OCI-LY3 (cell line): ENCODE data around the gene LRRC56.
"Not testable (repeated sequence)": the region's sequence is repeated elsewhere in the genome, so short reads cannot be mapped to it uniquely, and the experiment has no call there.

Source experiments
- H2AFZ ChIP-seq: fragments of 200-600, 300-600 bp; shearing (Covaris generic); 2 replicates; pipeline ENCODE4 v1.6.0; 2014; ENCODE audit warnings: antibody characterized with exemption, low read depth, low read length
- H3K27ac ChIP-seq: fragments of 200-600, 300-600 bp; sonication (generic); 2 replicates; pipeline ENCODE4 v1.5.1; 2014; ENCODE audit warnings: mild to moderate bottlenecking, low read length, moderate library complexity, mixed read lengths
- H3K27me3 ChIP-seq: fragments of 200-600, 300-600 bp; sonication (generic); 2 replicates; pipeline ENCODE4 v1.6.1; 2014; ENCODE audit warnings: low read depth, low read length, mixed read lengths
- H3K36me3 ChIP-seq: fragments of 200-600, 300-600 bp; sonication (generic); replicated peaks from 2 replicates; pipeline ENCODE3; 2014; ENCODE audit warnings: low read depth, low read length, mixed read lengths
- H3K4me1 ChIP-seq: fragments of 300-600, 200-600 bp; sonication (generic); 2 replicates; pipeline ENCODE4 v1.6.1; 2014; ENCODE audit warnings: low read length, mixed read lengths
- H3K4me2 ChIP-seq: fragments of 200-600, 300-600 bp; sonication (generic); 2 replicates; pipeline ENCODE4 v1.6.1; 2014; ENCODE audit warnings: low read length, mixed read lengths
- H3K4me3 ChIP-seq: fragments of 300-600, 200-600 bp; sonication (generic); 2 replicates; pipeline ENCODE4 v1.5.1; 2014; ENCODE audit warnings: antibody characterized with exemption, mild to moderate bottlenecking, low read length, moderate library complexity
- H3K79me2 ChIP-seq: fragments of 300-600, 200-600 bp; shearing (Covaris generic); 2 replicates; pipeline ENCODE4 v1.6.1; 2014; ENCODE audit warnings: mild to moderate bottlenecking, low read length, mixed read lengths
- H3K9ac ChIP-seq: fragments of 300-600, 200-600 bp; shearing (Covaris generic); 2 replicates; pipeline ENCODE4 v1.6.0; 2014; ENCODE audit warnings: mild to moderate bottlenecking, low read length, moderate library complexity
- H3K9me3 ChIP-seq: fragments of 200-600, 300-600 bp; shearing (Covaris generic); 2 replicates; pipeline ENCODE4 v1.6.1; 2014; ENCODE audit warnings: low read length, mixed read lengths; ENCODE audit not compliant: insufficient read depth
- H4K20me1 ChIP-seq: fragments of 200-600, 300-600 bp; sonication (generic); 2 replicates; pipeline ENCODE4 v1.6.1; 2016; ENCODE audit warnings: low read length, mixed read lengths; ENCODE audit not compliant: insufficient read depth
- EZH2phosphoT487 ChIP-seq: fragments of 200-600 bp; shearing (Covaris generic); IDR thresholded peaks from 2 replicates; pipeline ENCODE4 v1.6.1; 2018; ENCODE audit warnings: antibody characterized with exemption, mixed run types, low read depth
- TF ChIP-seq, protein P1 (sequence below): fragments of 200-600, 300-600 bp; sonication (generic); IDR thresholded peaks from 2 replicates; pipeline ENCODE4 v1.5.1; 2014; ENCODE audit warnings: antibody characterized with exemption, low read length, low read depth

LRRC56 gene

DNA sequence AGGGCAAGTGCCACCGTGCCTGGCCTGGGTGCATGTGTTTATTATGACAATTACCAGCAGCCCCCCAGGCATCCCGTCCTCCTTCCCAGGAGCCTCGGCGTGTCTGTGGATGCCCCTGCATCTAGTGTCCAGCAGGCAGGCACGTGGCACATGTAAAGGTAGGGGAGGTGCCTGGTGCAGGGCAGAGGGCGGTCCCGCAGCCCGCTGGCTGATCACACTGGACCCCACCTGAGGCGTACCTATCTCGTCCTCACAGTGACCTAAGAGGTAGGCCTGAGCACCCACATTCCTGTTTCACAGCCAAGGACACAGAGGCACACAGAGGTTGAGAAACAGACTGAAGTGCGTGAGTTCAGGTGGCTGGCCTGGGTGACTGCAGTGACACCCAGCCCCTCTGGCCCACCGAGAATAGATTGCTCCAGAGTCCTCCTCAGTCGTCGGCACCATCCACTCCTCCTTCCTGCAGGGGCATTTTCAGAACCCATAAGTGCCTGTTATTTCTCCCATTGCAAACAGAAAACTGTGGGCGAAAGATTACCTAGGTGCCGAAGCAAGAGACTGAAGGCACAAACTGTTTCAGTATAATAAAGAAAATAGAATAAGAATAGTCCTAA is 35.9 kb downstream of the LRRC56 start:
- Histone ChIP-seq H2AFZ (no peak overlapping the region), H3K9me3 (no peaks in the 10 kb centered on the region), H3K36me3 (peaks cover 10% of the 10 kb centered on the region), H3K4me2 (no peak overlapping the region), H4K20me1 (peaks cover 15% of the 10 kb centered on the region), H3K4me1 (peaks cover 20% of the 10 kb centered on the region), H3K27ac (no peak overlapping the region), H3K4me3 (no peak overlapping the region), H3K9ac (no peak overlapping the region), H3K27me3 (no peaks in the 10 kb centered on the region), H3K79me2 (peaks cover 20% of the 10 kb centered on the region)
- no peak for TF ChIP-seq EZH2phosphoT487
- TF ChIP-seq, protein P1, sequence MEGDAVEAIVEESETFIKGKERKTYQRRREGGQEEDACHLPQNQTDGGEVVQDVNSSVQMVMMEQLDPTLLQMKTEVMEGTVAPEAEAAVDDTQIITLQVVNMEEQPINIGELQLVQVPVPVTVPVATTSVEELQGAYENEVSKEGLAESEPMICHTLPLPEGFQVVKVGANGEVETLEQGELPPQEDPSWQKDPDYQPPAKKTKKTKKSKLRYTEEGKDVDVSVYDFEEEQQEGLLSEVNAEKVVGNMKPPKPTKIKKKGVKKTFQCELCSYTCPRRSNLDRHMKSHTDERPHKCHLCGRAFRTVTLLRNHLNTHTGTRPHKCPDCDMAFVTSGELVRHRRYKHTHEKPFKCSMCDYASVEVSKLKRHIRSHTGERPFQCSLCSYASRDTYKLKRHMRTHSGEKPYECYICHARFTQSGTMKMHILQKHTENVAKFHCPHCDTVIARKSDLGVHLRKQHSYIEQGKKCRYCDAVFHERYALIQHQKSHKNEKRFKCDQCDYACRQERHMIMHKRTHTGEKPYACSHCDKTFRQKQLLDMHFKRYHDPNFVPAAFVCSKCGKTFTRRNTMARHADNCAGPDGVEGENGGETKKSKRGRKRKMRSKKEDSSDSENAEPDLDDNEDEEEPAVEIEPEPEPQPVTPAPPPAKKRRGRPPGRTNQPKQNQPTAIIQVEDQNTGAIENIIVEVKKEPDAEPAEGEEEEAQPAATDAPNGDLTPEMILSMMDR, result no peak

DNA sequence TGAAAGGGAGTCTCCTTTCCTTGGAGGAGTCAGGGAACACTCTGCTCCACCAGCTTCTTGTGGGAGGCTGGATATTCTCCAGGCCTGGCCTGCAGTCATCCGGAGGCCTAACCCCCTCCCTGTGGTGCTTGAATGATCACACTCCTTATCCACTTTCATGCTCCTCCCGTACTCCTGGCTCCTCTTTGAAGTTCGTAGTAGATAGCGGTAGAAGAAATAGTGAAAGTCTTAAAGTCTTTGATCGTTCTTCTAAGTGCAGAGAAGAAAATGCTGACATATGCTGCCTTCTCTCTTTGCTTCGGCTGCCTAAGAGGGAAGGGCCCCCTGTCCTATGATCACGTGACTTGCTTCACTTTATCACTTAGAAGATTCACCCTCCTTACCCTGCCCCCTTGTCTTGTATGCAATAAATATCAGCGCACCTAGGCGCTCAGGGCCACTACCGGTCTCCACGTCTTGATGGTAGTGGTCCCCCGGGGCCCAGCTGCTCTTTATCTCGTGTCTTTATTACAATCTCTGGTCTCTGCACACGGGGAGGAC is 36.8 kb downstream of the LRRC56 start:
- Histone ChIP-seq H4K20me1 (peaks cover 23% of the 10 kb centered on the region), H3K36me3 (peaks cover 13% of the 10 kb centered on the region), H3K79me2 (peaks cover 28% of the 10 kb centered on the region), H3K4me1 (peaks cover 27% of the 10 kb centered on the region)
- H3K4me3 ChIP-seq, H3K27me3 ChIP-seq, H3K4me2 ChIP-seq, H2AFZ ChIP-seq, H3K9ac ChIP-seq, H3K27ac ChIP-seq, H3K9me3 ChIP-seq: not testable (repeated sequence)

DNA sequence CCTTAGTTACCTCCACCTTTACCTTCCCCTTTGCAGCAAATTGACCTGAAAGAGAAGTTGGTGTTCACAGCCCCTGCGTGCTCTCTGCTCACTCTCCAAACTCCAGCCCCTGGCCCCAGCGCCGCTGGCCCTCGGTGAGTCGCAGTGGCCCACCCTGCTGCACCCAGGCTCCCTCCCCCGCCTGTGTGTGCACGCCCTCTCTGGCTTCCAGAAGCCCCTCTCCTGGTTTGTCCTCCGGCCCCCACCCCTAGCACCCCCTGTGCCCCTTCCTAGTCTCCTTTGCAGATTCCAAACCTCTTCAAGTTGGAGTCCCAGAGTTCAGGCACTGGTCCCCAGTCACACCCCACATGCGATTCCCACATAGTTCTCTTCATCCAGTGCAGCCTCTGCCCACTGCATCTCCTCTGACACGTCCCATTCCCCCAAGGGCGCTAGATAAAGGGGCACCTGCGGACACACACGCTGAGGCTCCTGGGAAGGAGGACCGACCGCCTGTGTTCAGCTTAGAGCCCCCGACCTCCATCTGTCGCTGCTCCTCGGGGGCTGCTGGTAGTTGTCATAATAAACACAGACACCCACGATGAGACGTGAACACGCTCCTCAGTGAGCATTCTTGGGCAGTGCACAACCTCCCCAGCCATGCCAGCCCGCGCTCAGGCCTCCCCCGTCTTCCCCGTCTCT is 37.4 kb downstream of the LRRC56 start:
- Histone ChIP-seq H3K27me3 (no peaks in the 10 kb centered on the region), H3K79me2 (peaks cover 35% of the 10 kb centered on the region), H3K36me3 (peaks cover 13% of the 10 kb centered on the region), H3K4me2 (no peak overlapping the region), H3K4me3 (no peak overlapping the region), H3K4me1 (peaks cover 24% of the 10 kb centered on the region), H2AFZ (no peak overlapping the region), H3K9ac (no peak overlapping the region), H3K27ac (no peak overlapping the region), H4K20me1 (peaks cover 30% of the 10 kb centered on the region), H3K9me3 (no peaks in the 10 kb centered on the region)
- TF ChIP-seq, protein P1, result no peak
- no peak for TF ChIP-seq EZH2phosphoT487

DNA sequence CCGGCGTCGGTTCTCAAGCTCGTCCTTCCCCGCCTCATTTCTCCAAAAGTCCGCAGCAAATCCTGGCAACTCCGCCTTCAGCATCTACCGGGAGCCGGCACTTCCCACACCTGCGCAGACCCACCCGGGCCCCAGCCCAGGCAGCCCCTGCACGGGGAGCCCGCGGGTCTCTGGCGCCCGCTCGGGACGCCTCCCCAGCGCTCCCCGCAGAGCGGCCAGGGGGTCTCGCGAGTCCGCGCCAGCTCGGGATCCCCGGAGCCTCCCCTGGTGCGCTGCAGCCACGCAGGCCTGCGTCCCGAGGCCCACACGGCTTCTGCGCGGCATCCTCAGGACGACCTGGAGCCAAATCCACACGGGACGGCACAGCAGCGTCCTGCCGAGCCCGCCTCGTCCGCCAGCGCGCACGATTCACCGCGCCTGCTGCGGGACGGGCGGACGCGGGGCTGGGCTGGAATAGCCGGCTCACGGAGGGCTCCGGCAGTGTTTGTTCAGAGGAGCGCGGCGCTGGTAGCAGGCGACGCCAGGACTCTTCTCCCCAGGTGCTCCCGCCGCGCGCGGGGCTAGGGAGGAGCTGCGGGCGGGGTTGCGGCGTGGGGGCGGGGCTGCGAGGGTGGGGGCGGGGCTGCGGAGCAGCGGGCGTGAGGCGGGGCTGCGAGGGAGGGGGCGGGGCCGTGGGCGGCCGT is 38.1 kb downstream of the LRRC56 start:
- Histone ChIP-seq H4K20me1 (peaks cover 37% of the 10 kb centered on the region), H3K4me2 (peak overlapping the region; percentile 72), H3K27ac (no peak overlapping the region), H3K4me3 (peak overlapping the region; percentile 64), H3K27me3 (no peaks in the 10 kb centered on the region), H3K79me2 (peaks cover 42% of the 10 kb centered on the region), H3K4me1 (peaks cover 24% of the 10 kb centered on the region), H3K36me3 (peaks cover 13% of the 10 kb centered on the region), H3K9me3 (no peaks in the 10 kb centered on the region), H2AFZ (peak overlapping the region; percentile 61; the same call in 1 of the 2 replicates), H3K9ac (no peak overlapping the region)
- TF ChIP-seq EZH2phosphoT487, result no peak
- TF ChIP-seq, protein P1, result no peak
